Activated CD4-positive, alpha-beta T cell treated with anti-CD3 and anti-CD28 coated beads, Interleukin-2, amount 50 U/mL, for 16 hours (primary cell): ENCODE results near the gene GIT2.
"Not testable (repeated sequence)": the region's sequence is repeated elsewhere in the genome, so short reads cannot be mapped to it uniquely, and the experiment has no call there.

Source experiments
- DNase-seq: peaks from one replicate; pipeline ENCODE4 v3.0.0-alpha.2; 2020

Gene GIT2

DNA sequence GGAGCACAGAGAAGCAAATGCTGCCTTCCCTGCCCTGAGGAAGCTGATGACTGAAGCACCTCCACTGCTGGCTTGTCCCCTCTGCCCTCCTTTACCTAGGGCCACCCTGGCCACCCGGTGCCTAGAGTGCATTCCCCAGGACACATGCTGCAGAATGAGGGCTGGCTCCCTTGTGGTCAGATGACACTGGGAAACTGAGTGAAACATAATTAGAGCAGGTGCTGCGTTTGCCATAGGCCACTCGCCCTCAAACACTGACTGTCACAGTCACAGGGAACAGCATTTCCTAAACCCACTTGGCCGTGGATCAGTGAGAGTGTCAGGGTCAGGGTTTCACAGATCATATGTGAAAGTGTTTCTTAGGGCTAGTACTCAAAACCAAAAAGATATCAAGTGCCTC is 80.1 kb downstream of the GIT2 start:
- DNase-seq, result no peak

GRCh38 chr12:109915171-109916040 is 80.8 kb downstream of the GIT2 start:
- no peak for DNase-seq

DNA sequence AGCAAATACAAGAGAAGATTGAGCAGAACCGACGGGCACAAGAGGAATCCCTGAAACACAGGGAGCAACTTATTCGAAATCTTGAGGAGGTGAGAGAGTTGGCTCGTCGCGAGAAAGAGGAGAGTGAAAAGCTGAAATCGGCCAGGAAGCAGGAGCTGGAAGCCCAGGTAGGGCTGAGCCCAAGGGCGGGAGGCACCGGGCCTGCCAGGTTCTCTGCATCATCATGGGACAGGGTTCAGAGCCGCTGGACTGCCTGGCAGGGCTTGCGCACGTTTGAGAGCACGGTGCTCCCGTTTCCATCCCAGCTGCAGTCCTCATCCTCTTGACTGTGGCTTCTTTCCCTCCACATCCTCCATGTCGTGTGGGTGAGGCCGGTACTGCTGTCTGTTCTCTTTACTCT is 81.7 kb downstream of the GIT2 start:
- no peak for DNase-seq

DNA sequence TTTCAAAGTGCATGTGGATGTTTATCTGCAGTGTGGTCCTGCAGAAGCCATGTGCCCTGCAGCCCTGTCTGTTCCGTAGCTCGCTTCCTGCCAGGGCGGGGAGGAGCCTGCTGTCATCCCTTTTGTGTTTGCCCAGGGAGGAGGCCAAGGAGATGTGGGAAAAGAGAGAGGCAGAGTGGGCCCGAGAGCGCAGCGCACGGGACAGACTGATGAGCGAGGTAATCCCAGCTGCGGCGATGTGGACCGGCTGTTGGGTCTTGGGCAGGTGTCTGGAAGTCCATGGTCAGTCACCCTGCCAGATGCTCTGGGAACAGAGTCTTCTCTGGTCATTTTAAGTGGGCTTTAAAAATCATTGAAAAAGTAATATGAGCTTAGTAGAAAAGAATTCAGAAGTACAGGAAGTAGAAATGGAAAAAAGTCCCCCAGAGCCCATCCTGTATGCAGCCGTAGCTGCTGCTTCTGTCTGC is 83.3 kb downstream of the GIT2 start:
- no peak for DNase-seq

DNA sequence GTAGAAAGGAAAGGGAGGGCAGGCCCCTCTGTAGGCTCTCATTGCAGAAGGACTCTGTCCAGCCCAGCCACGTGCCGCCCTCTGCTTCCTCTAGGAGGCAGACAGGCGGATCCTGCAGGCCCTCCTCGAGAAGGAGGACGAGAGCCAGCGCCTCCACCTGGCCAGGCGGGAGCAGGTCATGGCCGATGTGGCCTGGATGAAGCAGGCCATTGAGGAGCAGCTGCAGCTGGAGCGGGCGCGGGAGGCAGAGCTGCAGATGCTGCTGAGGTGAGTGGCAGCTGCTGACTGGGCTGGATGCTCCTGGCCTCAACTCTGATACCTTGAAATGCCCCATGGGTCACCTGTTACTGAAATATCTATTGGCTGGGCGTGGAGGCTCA is 85.2 kb downstream of the GIT2 start:
- peak; percentile 25 for DNase-seq

GRCh38 chr12:109910254-109910968 is 85.8 kb downstream of the GIT2 start:
- no peak for DNase-seq

DNA sequence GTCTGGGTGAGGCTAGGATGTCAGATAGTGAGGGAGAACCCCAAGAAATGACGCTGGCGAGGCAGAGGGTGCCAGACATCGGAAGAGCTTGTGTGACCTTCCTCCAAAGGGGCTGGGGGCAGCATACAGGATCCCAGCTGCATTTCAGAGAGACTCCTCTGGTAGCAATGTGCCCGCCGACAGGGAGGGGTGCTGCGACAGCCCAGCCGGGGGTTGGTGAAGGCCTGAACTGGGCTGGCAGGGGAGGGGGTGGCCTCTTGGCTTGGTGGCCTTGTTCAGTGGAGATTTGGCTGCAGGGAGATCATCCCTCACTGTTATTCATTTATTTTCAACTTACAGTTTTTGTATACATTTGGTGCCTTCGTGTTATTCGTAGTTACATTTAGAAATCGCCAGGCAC is 90.9 kb downstream of the GIT2 start:
- DNase-seq, result no peak

GRCh38 chr12:109902891-109903418 is 93.2 kb downstream of the GIT2 start:
- DNase-seq, result no peak

DNA sequence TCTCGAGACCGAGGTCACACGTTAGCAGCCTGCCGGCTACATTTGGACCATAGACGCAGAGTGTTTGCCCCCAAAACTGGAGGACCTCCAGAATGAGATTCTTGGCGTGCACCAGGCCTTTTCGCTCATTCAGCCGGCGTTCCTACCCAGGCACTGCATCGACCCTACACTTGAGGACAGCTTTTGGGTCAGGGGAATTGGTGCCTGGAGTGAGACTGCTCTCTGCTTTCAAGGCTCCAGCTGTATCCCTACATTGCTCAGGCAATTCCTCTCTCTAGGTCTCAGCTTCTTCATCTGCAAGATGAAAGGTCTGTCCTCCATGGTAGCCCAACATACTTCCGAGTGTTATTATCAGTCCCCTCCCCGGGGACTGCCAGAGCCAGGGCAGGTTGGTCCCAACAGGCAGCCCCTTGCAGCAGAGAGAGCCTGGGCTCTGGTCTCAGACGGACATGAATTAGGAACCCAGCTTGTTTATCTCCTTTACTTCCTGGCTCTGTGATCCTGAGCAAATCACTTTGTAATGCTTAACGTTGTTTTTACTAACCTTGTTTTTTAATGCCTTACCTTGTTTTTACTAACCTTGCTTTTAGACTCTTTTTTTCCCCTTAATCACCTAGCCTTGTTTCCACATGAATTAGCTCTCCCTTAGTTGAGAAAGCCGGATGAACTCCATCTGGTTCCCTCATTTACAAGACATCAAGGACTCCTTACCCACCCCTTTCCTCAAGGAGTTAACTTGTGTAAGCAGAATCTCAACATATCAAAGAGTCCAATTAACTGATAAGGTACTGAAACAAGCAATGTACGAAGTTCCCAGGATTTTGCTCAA is 95.2 kb downstream of the GIT2 start:
- DNase-seq, result no peak

DNA sequence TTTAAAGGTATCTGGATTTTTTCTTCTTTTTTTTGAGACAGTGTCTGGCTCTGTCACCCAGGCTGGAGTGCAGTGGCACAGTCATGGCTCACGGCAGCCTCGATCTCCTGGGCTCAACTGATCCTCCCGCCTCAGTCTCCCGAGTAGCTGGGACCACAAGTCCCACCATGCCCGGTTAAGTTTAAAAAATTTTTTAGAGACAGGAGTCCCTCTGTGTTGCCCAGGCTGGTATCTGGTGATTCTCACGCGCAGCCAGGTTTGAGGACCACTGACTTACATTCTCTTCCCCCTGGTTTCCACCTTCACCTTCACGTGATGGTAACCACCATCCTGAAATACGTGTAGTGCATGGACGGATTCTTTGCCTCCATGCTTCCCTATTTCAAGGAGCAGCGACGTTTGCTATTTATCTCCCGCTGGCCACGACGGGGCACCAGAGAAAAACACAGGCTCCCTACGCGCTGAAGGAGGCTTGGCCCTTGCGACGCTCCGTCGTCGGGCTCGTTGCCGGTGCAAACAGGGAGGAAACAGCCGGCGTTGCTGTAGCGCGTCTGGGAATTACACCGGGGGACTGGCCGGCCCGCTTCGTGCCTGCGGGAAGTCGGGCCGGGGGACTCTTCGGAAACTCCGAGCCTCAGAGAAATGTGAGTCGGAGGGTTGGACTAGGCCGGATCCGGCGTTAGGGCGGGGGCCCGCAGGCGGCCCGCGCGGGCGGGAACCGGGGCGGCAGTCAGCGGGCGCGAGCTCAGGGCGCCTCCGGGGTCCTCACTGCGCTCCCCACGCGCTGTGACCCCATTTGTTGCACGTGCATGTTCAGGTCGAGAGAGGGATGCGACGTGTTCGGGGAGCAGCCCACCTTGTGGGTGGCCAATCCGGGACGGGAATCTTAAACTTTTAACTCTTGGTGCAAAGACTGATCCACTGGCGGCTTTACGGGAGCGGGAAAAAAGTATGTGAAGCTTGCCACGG is 96.1 kb downstream of the GIT2 start, which contains the start of gene TCHP:
Gene TCHP, plus strand, starts transcription at position 492 of the 969 bp plus-strand sequence. CDS start 2,753 bp downstream, outside the sequence.
- DNase-seq, result peak; percentile 83

- DNase-seq, result not testable (repeated sequence)
Observed at GRCh38 chr12:109899345-109899744, 96.8 kb downstream of the GIT2 start.

GRCh38 chr12:109897029-109897428 is 99.1 kb downstream of the GIT2 start:
- DNase-seq, result no peak

- no peak for DNase-seq
Observed at GRCh38 chr12:109896188-109896587, 100.0 kb downstream of the GIT2 start.

DNA sequence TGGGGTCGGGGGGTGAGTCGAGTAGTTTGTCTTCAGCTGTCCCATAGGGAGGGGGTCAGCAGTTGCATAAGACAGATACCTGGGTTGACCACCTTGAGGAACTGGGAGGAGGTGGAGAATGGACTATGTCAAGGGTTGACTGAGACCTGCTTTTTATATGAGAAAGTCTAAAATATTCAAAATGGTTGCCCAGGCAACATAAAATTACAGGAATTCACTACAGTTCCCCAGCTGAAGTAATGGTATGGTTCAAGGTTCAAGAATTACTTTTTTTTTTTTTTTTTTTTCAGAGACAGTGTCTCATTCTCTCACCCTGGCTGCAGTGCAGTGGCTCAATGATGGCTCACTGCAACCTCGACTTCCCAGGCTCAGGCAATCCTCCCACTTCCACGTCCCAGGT is 101.2 kb downstream of the GIT2 start:
- DNase-seq, result no peak

DNA sequence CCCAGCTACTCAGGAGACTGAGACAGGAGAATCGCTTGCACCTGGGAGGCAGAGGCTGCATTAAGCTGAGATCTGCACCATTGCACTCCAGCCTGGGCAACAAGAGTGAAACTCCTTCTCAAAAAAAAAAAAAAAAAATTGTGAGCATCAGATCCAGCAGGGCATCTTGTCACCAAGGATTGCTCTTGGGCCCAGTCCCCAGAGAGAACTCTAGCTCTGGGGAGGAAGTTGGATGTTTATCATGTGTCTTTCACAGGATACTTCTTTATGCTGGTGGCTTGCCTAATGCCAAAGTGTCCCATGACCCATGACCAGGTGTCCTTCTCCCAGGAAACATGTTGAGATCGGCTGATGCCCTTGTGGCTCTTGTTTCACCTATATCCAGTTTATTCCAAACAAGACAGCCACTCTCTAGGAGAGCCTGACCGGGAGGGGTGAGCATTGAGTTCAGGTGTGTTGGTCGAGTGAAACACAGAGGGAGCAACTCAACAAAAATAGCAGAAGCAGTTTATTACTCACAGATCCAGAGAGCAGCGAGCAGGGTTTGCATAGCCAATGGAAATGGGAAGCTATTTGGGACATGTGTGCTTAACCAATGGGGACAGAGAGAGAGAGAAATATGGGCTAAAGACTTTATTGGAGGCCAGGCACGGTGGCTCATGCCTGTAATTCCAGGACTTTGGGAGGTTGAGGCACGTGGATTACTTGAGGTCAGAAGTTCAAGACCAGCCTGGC is 102.7 kb downstream of the GIT2 start:
- no peak for DNase-seq

DNA sequence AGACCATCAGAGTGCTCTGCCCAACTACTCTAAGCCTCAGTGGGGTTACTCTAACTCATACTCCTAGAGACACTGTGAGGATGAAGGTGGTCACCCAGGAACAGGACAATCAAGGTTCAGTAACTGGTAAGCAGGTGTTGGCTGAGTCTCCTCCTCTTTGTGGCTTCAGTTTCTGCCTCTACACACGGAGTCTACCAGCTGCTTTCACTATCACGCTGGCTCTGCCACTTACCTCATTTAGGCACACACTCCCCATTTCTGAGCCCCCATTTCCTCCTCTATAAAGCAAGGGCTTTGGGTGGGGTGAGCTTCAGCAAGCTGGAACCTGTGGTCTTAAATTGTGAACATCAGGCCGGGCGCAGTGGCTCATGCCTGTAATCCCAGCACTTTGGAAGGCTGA is 103.4 kb downstream of the GIT2 start:
- no peak for DNase-seq

DNA sequence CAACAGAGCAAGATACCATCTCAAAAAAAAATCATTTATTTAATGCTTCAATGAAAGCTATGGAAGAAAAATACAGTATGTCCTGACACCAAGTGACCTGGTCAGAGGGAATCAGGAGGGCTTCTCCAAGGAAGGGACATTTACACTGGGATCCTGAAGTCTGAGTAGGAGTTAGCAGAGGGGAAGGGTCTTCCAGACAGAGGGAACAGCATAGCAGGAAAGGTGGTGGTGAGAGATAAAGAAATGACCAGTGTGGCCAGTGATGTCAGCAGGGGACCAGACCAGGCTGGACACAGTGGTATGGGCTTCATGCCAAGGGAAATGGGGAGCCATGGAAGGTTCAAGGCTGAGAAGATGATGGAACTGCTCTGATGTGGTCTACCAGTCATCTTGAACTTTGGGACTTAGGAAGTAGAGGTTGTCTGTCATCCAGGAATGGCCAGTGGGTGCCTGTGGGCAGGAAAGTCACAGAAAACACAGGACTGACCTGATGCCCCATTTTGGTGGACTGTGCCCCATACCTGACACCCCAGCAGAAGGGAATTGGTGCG is 103.9 kb downstream of the GIT2 start:
- DNase-seq, result no peak

DNA sequence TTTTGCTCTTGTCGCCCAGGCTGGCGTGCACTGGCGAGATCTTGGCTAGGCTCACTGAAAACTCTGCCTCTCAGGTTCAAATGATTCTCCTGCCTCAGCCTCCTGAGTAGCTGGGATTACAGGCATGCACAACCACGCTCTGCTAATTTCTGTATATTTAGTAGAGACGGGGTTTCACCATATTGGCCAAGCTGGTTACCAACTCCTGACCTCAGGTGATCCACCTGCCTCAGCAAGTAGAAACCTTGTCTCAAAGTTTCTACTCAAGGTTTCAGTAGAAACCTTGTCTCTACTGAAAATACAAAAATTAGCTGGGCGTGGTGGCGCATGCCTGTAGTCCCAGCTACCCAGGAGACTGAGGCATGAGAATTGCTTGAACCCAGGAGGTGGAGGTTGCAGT is 104.4 kb downstream of the GIT2 start:
- not testable (repeated sequence) for DNase-seq

GRCh38 chr12:109890620-109891170 is 105.5 kb downstream of the GIT2 start:
- DNase-seq, result no peak
